Measurements from ENCODE around the gene SSR1. TPM values are rescaled to one million over a fixed set of nuclear protein-coding genes. Genes with fewer than 3 reads are reported as not detected.
A peak's percentile ranks its signal among the peaks of the same experiment; 100 is the strongest.

Gene SSR1
- total and polyA plus RNA-seq, 2 of the 13 experiments (the other 11 are each of a cell fraction or from before 2014, with no cell fraction given), result 203 to 243 TPM

GRCh38 chr6:7261032-7261841 lies 51.8 kb downstream of the SSR1 start (continued):
- peak; percentile 86 for TF ChIP-seq CBFB (CRISPR knock-in tag; IDR thresholded peaks at IDR 0.05)
- peak; percentile 60; the same call in 1 of the 2 replicates for TF ChIP-seq ZBTB20 (CRISPR knock-in tag; IDR thresholded peaks at IDR 0.05; ENCODE audit: borderline replicate concordance, low read depth)
- peak; percentile 39; the same call in 1 of the 2 replicates for TF ChIP-seq ZNF607 (CRISPR knock-in tag; IDR thresholded peaks at IDR 0.05; ENCODE audit: borderline replicate concordance)
- TF ChIP-seq MNT (IDR thresholded peaks at IDR 0.05), result peak; percentile 34; the same call in 1 of the 2 replicates
- TF ChIP-seq LRRFIP1 (CRISPR knock-in tag; conservative IDR thresholded peaks at IDR 0.05), result no peak
- peak; percentile 53; the same call in 1 of the 2 replicates for TF ChIP-seq RERE (CRISPR knock-in tag; IDR thresholded peaks at IDR 0.05; ENCODE audit: low read depth)
- TF ChIP-seq GFI1 (CRISPR knock-in tag; IDR thresholded peaks at IDR 0.05; ENCODE audit: borderline replicate concordance), result peak; percentile 65; the same call in 1 of the 2 replicates
- peak; percentile 87 for TF ChIP-seq NFYB (CRISPR knock-in tag; IDR thresholded peaks at IDR 0.05)
- no peak for TF ChIP-seq ZNF432 (CRISPR knock-in tag; IDR thresholded peaks at IDR 0.05; ENCODE audit: borderline replicate concordance)
- peak; percentile 73; the same call in 1 of the 2 replicates for TF ChIP-seq ZNF362 (CRISPR knock-in tag; IDR thresholded peaks at IDR 0.05; ENCODE audit: borderline replicate concordance)
- TF ChIP-seq BHLHE40 (IDR thresholded peaks at IDR 0.05; ENCODE audit: low read length), result no peak; the same call in 1 of the 2 replicates
- peak; percentile 79; the same call in 1 of the 2 replicates for TF ChIP-seq ZNF703 (CRISPR knock-in tag; IDR thresholded peaks at IDR 0.05; ENCODE audit: borderline replicate concordance)
- no peak for TF ChIP-seq USF2 (IDR thresholded peaks at IDR 0.05; ENCODE audit: low read depth, low read length)
- no peak for TF ChIP-seq USF2 (CRISPR knock-in tag; IDR thresholded peaks at IDR 0.05; ENCODE audit: borderline replicate concordance)
